ENCODE data around the gene ATP10A. TPM values are rescaled to one million over a fixed set of nuclear protein-coding genes. Genes with fewer than 3 reads are reported as not detected.

ATP10A gene
- total and polyA plus RNA-seq, 9 of the 15 experiments (the other 6 are each of a cell fraction or from before 2014, with no cell fraction given) = 0.09 TPM; not detected in 8

DNA sequence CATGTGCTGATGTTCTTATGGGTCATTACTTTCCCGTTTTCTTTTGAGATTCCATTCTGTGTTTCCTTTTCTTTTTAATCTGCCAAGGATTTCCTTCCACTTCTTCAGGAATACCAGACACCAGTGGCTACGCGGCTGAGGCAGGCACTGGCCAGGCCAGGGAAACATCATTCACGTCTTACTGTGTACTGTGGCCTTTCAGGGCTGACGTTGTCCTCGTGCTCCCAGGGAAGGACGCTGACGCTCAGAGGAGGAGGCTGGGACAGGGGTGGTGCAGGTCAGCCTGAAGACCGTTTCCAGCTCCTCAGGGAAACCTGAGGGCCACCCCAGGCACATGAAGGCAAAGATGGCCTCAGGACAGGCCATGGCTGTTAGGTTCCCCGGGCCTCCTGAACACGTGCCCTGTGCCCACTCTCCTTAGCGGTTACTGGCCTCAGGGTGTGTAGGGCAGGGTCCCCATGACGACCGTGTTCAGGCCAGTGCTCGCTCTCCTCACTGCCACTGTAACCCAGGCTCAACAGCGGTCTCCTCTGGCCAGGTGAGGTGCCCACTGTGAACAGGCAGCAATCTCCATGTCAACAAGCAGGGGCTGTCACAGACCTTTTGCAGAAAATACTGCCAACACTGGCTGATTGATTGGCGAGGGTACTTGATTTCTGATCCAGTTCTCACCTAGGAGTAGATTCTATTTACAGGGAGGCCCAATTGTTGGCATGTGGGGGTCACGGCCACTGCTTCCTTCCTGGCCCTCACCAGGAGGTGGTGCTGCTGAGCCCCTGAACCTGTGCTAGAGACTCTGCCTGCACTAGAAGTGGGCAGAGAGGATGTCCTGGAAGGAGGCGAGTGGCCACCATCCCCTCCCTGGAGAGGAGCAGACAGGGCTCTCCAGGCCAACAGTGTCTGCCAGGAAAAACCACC lies 169.5 kb downstream of the ATP10A start (continued):
- TF ChIP-seq REST (IDR thresholded peaks at IDR 0.05; ENCODE audit: borderline replicate concordance) (peak; percentile 33; the same call in 1 of the 2 replicates), REST (CRISPR knock-in tag; IDR thresholded peaks at IDR 0.05; ENCODE audit: low read depth) (no peak), E2F3 (CRISPR knock-in tag; IDR thresholded peaks at IDR 0.05) (no peak), RAD21 (CRISPR knock-in tag; conservative IDR thresholded peaks at IDR 0.05 in 1 of 2, IDR thresholded peaks at IDR 0.05 in 1 of 2) (peak; percentile 33 to 40), YY1 (IDR thresholded peaks at IDR 0.05; ENCODE audit: borderline replicate concordance in 1 of 3, control insufficient read depth in 1 of 3, extremely low read depth in 1 of 3, insufficient read depth in 3 of 3, insufficient read length in 1 of 3, insufficient replicate concordance in 2 of 3, low read depth in 1 of 3, low read length in 2 of 3) (no peak), ZNF785 (CRISPR knock-in tag; IDR thresholded peaks at IDR 0.05) (no peak), NR2C1 (IDR thresholded peaks at IDR 0.05) (no peak), NR2C1 (tag; IDR thresholded peaks at IDR 0.05) (no peak), NONO (IDR thresholded peaks at IDR 0.05; ENCODE audit: low read depth in 2 of 2, low read length in 1 of 2) (no peak)
- TF ChIP-seq, protein P1, sequence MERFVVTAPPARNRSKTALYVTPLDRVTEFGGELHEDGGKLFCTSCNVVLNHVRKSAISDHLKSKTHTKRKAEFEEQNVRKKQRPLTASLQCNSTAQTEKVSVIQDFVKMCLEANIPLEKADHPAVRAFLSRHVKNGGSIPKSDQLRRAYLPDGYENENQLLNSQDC (CRISPR knock-in tag; IDR thresholded peaks at IDR 0.05) = no peak
